ENCODE results near the gene OTULINL. TPM values are rescaled to one million over a fixed set of nuclear protein-coding genes. Genes with fewer than 3 reads are reported as not detected.

Gene OTULINL
- total RNA-seq, 4 donors from 2014 or later: 3.8 to 12.3 (median 4.6) TPM

DNA sequence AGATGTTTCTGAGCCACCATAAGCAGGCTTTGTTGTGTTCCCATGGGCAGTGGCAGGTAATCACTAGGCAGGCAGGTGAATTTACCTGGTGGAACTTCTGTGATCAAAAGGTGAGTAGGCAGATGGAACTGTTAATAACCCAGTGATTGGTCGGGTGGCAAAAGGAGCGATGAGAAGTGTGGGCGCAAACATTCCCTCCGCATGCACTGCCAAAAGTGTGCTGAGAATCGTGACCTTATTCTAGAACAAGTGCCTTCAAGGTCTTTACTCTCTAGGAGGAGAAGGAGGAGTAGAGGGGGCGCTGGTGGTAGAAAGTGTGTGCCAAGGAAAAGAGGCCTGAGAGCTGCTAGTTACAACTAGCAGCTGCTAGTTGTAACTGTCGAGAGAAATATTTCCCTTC is 3.3 kb downstream of the OTULINL start:
- H3K9me3 ChIP-seq: no peaks in the 10 kb centered on the region
- H3K4me1 ChIP-seq: peaks cover 0 to 27% (median 6%) of the 10 kb centered on the region in 4 donors
- WGBS, 2 donors: 89 to 90% methylated on average over 7 of the region's 7 CpGs
- no peak overlapping the region for H3K4me3 ChIP-seq
- no peak overlapping the region for H3K27ac ChIP-seq
- no peaks in the 10 kb centered on the region for H3K27me3 ChIP-seq
- TF ChIP-seq POLR2A (IDR thresholded peaks at IDR 0.05) (no peak), CTCF (IDR thresholded peaks at IDR 0.05) (no peak), EP300 (IDR thresholded peaks at IDR 0.05) (no peak)
- no peak for DNase-seq (ENCODE audit: low spot score in 2 of 2)
- H3K36me3 ChIP-seq: no peaks in the 10 kb centered on the region

DNA sequence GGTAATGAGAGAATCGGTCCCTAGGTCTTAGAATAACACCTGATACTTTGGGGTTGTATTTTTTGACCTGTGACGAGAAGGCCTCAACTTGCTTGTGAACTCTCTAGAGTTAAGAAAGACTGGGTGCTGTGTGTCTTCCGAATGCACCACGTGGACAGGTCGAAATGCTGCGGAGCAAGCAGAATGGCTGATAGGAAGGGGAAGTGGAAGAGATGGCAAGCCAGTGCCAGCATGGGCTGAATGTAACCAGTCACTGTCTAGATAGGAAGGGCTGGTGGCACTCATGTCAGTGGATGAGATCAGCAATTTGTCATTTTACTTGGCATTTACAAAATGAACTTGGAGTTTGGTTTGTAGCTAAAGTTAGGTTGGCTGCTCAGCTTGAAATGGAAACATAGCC is 5.6 kb downstream of the OTULINL start:
- Histone ChIP-seq H3K27ac (peak overlapping the region in 1 of 4 donors; percentile 36), H3K4me1 (peaks cover 0 to 12% (median 4%) of the 10 kb centered on the region in 4 donors), H3K4me3 (no peak overlapping the region), H3K36me3 (no peaks in the 10 kb centered on the region), H3K27me3 (no peaks in the 10 kb centered on the region), H3K9me3 (no peaks in the 10 kb centered on the region)
- peak in 1 of 2 donors; percentile 48 for DNase-seq (ENCODE audit: low spot score in 2 of 2)
- 87 to 91% methylated on average over 6 of the region's 6 CpGs for WGBS, 2 donors
- TF ChIP-seq EP300 (IDR thresholded peaks at IDR 0.05) (peak in 1 of 2 donors; percentile 73), POLR2A (IDR thresholded peaks at IDR 0.05) (no peak)

GRCh38 chr5:14588145-14588544 is 6.6 kb downstream of the OTULINL start:
- Histone ChIP-seq H3K36me3 (no peaks in the 10 kb centered on the region), H3K27ac (no peak overlapping the region), H3K4me1 (peaks cover 0 to 4% (median 1%) of the 10 kb centered on the region in 4 donors), H3K27me3 (no peaks in the 10 kb centered on the region), H3K4me3 (no peak overlapping the region), H3K9me3 (no peaks in the 10 kb centered on the region)
- no peak for TF ChIP-seq CTCF (IDR thresholded peaks at IDR 0.05)
- no peak for TF ChIP-seq POLR2A (IDR thresholded peaks at IDR 0.05)
- no peak for TF ChIP-seq EP300 (IDR thresholded peaks at IDR 0.05)
- DNase-seq (ENCODE audit: low spot score in 2 of 2): no peak
- 64 to 88% methylated on average over 2 of the region's 2 CpGs for WGBS, 2 donors

DNA sequence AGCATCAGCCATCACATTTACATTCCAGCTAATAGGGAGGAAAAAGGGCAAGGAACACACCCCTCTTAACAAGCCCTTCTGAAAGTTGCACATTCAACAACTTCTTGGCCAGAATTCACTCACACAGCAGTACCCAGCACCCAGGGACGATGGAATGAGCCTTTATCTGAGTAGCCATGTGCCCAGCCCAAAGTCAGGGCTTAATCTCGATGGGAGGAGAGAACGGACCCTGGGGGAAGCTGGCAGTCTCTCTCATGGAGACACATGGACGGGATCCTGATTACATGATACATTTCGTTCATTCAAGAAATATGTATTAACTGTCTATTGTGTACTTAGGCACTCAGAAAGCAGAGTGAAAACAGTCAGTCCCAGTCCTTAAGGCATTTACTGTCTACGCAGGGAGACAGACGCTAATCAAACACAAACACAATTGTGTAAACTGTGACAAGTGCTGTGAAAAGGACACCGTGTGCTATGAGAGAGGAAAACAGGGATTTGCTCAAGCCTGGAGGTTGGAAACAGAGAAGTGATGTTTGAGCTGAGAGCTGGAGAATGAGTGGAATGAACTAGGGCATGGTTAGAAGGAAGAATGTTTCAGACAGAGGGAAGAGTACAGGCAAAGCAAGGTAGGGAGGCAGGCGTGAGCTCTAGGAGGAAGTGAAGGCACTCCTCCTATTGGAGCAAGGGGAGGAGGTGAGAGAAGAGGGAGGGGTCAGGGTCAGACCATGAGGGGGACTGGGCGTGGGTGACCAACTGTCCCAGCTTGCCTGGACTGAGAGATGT is 7.4 kb downstream of the OTULINL start:
- TF ChIP-seq EP300 (IDR thresholded peaks at IDR 0.05) (no peak), CTCF (IDR thresholded peaks at IDR 0.05) (no peak), POLR2A (IDR thresholded peaks at IDR 0.05) (no peak)
- DNase-seq (ENCODE audit: low spot score in 2 of 2): no peak
- Histone ChIP-seq H3K4me3 (no peak overlapping the region), H3K36me3 (no peaks in the 10 kb centered on the region), H3K27me3 (no peaks in the 10 kb centered on the region), H3K27ac (no peak overlapping the region), H3K9me3 (no peaks in the 10 kb centered on the region), H3K4me1 (peaks cover 0 to 5% (median 0%) of the 10 kb centered on the region in 4 donors)
- 64 to 71% methylated on average over 10 of the region's 10 CpGs for whole genome bisulfite sequencing, 2 donors

GRCh38 chr5:14590949-14591348 is 9.4 kb downstream of the OTULINL start:
- no peak overlapping the region for H3K27ac ChIP-seq
- H3K27me3 ChIP-seq: no peaks in the 10 kb centered on the region
- no peak for DNase-seq (ENCODE audit: low spot score in 2 of 2)
- no peaks in the 10 kb centered on the region for H3K36me3 ChIP-seq
- TF ChIP-seq EP300 (IDR thresholded peaks at IDR 0.05) (no peak), POLR2A (IDR thresholded peaks at IDR 0.05) (no peak), CTCF (IDR thresholded peaks at IDR 0.05) (no peak)
- no peak overlapping the region for H3K4me3 ChIP-seq
- WGBS, 2 donors: 63 to 76% methylated on average over 2 of the region's 2 CpGs
- H3K9me3 ChIP-seq: no peaks in the 10 kb centered on the region
- H3K4me1 ChIP-seq: peaks cover 0 to 7% (median 0%) of the 10 kb centered on the region in 4 donors
